NCI-H82 treated with DMSO at 0.1 percent for 48 hours (cell line): ENCODE results near the gene GSG1L2.

Experiments used
- DNase-seq: peaks from one replicate; lab custom pipeline; 2025; ENCODE audit not compliant: unreplicated experiment; lab: John Stamatoyannopoulos, UW

GSG1L2 gene

DNA sequence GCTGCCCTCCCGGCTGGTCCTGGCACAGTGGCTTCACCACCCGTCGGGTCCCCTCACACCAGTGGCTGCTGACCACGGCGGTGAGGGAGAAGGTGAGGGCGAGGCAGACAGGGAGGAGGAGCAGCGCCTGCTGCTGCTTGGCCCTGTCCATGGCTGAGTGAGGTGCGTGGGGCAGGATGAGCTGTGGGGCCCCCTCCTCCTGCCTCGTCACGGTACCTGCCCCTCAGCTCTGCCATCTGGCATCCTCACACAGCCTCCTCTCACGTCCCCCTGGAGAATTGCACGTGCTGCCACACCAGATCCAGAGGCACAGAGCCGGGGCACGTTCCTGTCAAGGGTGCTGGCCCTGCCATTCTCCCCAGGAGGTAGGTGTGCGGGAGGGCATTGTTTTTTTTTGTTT lies at the start of gene GSG1L2:
TSS of gene GSG1L2 (minus strand) at position 159 of the 400 bp plus-strand sequence. CDS start at position 151, 8 bp downstream.
- peak; percentile 42 for DNase-seq

DNA sequence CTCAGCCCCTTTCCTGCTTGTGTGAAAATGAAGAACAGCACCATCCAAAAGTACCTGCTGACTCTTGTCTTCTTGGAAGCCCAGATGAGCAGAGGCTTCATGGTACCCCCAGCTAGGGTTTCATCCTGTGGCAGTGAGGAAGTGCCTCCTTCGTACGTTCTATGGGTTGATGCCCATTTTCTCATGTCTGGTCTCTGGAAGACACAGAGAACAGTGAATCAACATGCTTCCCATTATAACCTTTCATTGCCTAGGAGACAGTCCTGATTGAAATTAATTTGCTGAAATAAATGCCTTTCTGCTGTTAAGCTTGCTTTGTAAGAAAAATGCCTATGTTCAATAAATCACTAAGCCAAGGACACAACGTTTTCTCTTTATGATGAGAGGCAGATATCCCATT lies 46.7 kb upstream of the GSG1L2 start:
- DNase-seq: no peak

DNA sequence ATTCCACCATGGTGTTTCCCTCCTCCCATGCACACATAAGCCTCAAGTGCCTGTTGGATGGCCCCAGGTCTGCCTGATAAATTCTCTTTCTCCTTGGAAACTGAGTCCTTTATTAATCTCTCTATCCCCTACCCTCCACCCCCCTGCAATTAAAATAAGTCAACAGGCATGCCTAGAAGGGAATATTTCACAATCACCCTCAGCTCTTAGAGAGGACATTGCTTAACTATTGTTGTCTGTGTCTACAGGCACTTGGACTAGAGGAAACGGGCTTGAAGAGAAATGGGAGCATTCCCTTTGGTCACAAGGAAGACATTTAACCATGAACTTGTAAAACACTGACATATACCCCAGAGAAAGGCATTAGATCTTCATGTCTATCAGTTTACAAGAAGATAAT lies 43.7 kb upstream of the GSG1L2 start:
- DNase-seq: no peak

DNA sequence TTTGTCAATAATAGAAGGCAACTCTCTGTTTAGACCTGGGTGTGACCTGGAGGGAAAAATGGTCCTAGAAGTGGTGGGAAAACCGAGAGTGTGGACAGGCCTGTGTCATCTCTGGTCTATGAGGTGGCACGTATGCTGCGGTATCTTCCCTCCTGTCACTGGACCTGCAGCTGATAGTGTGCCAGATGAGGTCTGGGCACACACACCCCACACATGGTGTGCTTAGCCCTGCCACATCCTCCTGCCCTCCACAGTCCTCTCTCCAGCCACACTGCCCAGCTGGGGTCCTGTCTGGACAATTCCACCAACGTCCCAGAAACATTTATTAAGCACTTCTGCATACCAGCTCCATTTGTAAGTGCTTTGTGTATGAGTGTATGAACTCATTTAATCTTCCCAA lies 41.1 kb upstream of the GSG1L2 start:
- no peak for DNase-seq

DNA sequence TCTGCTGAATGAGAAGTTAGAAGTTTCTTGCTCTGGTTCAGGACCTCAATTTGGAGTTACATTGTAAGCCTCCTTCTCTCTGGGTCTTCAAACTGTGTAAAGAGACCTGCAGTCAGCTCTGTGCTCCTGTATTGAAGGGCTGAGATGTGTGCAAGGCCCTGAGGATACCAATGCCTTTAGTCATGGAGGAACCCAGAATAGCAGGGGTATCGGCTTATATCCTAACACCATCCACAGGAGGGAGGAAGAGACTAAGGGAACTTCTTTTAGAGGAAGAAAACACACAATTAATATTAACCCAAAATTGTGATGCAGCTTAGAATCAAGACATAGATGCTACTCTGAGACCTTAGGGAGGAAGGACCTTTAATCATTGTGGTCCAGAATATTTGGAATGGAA lies 40.3 kb upstream of the GSG1L2 start:
- DNase-seq: no peak

DNA sequence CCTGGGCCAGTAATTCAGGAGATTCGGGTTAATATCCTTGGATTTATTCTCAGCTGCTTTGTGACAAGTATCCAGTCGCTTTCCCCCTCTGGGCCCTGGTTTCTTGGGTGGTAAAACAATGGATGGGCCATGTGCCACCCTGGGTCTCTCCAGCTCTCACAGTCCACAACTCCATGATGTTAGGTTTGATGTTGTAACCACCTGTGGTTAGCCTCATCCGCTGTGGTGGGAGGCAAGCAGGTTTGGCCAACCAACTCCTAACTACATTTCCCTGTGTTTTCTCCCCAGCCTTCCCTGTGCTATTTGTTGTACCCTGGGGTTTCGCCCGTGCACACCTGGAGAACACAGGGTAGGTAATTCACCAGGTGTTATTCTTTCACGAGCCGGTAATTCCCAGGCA lies 39.0 kb upstream of the GSG1L2 start:
- no peak for DNase-seq

DNA sequence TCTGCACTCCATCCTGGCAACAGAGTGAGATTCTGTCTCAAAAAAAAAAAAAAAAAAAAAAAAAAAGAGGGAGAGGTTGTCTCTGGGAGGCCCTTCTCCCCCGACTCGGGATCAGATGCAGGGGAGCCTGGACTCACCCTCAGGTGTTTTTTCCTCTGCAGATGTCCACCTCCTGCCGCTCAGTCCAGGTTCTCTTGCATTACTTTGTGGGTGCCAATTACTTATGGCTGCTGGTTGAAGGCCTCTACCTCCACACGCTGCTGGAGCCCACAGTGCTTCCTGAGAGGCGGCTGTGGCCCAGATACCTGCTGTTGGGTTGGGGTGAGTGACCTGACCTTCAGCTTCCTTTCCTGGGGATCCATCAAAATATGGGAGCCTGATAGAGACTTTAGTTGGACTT lies 37.9 kb upstream of the GSG1L2 start:
- DNase-seq: no peak

DNA sequence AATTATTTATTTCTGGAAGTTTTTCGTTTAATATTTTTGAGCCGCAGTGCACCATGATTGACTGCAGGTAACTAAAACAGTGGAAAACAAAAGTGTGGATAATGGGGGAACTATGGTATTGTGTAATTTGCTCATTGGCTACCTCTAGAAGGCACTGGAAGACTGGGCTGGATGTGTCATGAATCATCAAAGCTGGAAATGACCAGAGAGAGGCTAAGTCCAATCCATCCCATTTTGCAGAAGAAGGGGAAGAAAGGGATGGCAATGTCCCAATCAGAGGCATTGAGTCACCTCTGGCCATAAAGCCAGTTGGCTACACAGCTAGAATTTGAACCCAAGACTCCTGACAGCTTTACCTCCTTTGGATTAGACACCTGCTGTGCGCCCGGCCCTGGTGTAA lies 33.2 kb upstream of the GSG1L2 start:
- DNase-seq: no peak

DNA sequence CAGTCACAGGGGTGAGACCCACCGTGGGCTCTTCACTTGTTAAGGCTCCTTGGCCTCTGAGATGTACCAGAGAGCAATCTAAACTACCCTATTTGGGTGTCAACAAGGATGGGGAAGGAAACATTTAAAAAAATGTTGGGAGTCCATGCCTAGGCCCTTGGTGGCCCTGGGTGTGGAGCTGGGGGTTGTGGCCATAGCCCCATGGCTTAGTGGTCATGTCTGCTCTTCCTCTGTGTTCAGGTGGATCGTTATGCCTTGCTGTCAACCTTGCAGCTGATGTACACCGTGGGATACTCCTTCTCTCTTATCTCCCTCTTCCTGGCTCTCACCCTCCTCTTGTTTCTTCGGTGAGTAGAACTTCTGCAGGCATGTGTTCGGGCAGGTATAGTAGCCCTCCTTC lies 32.4 kb upstream of the GSG1L2 start:
- DNase-seq: no peak

DNA sequence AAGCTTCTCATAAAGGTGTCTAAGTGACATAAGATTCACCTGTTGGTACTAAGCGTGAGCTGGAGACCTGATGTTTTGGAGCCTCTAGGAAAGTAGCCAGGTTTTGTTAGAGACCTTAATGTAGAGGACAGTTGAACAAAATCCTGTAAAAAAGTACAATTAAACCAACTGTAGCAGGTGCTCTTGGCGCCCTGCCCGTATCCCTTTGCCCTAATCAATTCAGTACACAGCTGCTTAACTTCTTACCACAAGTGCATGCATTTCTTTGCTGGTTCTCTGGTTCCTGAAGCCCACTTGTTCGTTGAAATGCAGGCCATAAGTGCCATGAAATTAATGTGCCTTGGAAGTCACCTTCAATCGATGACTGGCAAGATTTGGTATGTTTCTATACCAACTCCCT lies 28.3 kb upstream of the GSG1L2 start:
- no peak for DNase-seq

DNA sequence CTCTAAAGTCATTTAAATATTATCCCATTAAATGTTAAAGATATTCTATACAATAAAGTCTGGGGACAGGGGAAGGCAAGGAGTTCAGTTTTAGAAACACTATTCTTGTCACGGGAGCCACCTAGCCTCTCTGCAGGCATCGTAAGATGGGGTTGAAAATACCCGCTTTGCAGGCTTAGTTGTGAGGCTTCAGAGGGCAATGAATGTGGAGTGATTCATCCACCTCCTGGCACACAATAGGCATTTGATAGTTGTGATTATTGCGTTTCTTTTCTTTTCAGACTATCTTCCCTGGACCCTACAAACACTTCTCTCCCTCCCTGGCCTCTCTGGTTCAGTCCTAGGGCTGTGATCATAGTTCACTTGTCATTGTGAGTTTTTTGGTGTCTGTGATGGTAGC lies 23.4 kb upstream of the GSG1L2 start:
- no peak for DNase-seq

DNA sequence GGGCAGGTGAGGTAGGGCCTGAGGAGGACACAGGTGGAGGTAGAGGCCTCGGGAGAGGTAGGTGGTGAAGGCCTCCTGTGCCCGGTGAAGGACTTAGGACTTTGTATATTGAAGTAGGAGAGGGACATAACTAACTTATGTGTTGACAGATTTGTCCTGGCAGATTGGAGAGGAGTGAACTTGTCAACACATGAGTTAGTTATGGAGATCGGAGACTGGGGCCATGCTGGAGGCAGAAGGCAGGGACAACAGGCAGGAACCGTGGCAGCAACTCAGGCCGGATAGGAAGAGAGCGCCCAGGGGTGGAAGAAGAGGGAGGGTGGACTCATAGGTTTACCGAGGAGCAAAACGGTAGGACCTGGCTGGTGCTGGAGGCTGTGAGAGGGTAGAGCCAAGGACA lies 22.3 kb upstream of the GSG1L2 start:
- no peak for DNase-seq

DNA sequence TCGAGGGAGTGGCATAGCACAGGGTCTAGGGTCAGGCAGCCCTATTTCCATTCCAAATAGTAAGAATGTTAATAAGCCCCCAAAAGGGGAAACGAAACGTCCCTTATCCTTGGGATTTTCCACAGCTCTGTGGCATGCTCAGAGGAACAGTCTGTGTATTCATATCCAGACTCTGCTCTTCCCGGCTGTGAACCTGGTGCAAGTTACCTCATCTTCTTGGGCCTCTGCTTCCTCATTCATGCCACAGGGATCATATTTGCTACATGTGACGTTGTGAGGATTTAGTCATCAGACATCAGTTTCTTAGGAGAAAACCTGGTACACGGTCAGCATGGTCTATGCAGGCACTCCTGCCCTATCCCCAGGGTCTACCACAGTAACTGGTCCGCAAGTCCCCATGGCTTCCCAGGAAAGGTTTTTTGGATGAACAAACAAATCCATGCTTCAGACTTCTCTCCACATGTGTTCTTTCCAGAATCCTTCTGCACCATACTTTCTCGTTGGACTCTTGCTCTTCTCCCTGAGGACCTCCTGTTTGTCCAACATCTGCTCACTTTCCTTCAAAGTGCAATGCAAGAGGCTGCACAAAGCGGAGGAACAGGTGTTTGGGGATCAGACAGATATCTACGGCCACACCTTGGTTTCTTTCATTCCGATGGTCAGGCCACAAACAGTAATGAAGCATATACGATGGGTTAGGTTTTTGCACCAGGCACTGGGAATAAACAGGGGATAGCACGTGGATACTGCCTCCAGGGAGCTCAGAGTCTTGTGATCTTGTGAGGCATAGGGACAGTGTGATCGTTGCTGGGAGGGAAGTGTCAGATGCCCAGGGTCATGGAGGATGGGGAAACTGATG lies 21.5 kb upstream of the GSG1L2 start:
- DNase-seq: no peak

DNA sequence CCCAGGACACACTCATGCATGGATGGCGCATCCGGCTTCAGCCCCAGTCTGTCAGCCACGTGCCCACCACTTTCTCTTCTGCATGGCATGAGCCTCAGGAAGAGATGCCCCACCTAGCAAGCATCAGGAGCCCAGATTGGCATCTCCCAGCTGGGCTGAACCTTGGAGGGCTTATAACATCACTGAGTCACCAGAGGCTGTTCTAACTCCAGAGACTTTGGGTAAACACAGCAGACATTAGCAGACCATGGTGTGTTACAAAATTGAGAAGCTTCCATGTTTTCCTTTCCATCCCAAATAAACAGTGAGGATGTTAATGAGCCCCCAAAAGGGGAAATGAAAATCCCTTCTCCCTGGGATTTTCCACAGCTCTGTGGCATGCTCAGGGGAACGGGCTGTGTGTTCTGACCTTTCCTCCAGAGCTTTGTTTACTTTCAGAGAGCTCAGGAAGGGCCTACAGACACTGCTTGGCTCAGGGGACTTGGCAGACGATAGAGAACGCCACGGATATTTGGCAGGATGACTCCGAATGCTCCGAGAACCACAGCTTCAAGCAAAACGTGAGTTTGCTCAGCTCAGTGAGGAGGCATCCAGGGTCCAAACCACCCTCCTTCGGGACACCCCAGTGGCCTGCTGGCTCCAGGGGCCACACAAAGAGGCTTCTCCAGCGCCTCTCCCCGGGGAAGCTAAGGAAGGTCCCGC lies 20.3 kb upstream of the GSG1L2 start:
- DNase-seq: no peak

DNA sequence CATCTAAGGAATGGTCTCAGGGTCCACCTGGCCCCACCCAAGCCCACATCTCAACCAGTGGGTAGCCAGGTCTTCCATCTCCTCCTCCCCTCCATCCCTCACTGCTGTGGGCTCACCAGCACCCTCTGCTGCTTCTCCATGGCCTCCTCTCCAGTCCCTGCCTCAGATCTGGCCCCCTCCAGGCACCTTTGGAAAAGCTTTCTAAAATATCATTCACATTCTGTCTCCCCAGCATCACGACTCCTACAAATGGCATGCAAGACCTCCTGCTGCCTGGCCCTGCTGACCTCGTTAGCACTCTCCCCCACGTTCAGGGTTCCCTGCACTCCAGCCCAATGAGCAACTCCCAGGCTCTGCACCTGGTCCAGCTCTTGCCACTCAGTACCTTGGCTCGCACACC lies 17.6 kb upstream of the GSG1L2 start:
- DNase-seq: no peak

DNA sequence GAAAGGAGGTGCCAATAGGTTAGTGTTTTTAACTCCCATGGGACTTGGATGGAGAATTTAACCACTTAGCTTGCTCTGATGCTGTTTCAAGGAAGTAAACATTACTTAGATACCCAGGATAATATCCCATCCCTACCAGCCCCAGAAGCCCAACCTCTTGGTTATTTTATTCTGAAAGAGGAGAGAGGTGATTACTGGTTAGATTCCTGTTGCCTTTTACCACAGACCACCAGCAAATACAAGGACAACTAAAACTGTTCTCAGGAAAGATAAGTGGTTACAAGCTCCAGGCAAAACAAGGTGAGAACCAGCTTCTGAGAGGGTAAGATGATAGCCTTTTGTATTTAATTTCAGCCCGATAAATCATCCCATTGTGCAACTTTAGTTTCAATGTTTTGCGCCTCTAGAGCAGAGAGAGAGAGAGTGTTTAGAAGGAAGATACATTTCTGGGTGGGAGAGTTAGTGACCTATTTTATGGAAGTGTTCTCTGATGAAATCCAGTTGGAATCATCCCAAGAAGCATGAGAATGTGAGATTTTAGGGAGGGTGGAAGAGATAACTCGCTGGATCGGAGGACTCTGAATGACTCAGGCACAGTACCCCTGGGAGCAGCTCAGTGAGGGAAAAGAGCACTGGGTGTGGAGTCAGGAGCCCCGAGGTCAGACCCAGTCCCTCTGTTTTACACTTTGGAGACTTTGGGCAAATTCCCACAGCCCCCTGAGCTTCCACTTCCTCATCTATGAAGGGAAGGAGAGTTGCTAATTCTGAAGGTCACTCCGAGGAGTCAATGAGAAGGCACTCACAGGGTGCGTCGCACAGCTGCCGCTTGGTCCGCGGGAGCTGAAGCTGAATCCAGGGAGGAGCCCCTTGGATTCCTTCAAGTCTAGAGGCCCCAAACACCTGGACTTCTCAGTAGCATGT lies 15.9 kb upstream of the GSG1L2 start:
- DNase-seq: no peak

DNA sequence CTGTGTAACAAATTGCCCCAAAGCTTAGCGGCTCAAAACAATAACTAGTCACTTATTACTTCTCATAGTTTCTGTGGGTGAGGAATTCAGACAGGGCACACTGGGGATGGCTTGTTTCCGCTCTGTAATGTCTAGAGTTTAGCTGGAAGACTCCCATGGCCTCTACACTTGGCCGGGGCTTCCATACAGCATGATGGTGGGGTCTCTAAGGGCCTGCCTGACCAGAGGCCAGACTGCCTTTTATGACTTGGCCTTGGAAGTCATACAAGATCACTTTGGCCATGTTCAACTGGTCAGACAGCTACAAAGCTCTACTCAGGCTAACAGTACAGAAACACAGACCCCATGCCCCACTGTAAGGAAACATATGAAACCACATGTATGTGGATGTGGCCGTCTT lies 12.0 kb upstream of the GSG1L2 start:
- no peak for DNase-seq

DNA sequence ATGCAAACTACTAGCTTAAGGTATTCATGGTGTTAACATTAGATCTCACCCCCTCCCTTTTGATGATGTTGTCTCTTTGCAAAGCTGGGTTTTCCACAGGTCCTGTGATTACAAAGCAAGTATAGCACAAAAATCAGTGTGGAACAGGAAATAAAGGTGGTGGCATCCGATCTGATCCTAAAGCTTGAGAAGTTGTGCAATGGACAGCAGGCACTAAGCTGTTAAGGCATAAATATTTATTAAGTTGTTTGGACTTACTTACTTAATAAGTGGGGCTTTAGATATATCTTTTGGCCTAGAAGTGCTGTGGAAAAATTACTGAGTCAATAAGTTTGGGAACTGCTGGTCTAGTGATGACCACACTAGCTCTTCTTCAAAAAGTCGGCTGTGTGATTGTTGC lies 8.8 kb upstream of the GSG1L2 start:
- DNase-seq: no peak

DNA sequence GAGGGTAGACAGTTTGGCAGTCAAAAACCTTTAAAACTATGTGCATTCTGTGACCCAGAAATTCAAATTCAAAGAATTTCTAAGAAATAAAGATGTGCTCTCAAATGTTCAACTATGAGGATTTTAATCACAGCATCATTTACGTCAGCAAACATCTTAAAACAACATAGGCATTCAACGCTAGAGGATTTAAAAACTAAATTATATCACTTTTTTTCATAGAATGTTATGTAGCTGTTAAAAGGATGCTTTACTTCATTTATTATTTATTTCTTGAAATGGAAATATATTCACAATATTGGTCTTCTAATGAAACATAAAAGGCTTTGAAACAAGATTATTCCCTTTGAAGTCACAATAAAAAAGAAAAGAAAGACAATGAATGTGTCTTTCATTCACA lies 7.5 kb upstream of the GSG1L2 start:
- no peak for DNase-seq

DNA sequence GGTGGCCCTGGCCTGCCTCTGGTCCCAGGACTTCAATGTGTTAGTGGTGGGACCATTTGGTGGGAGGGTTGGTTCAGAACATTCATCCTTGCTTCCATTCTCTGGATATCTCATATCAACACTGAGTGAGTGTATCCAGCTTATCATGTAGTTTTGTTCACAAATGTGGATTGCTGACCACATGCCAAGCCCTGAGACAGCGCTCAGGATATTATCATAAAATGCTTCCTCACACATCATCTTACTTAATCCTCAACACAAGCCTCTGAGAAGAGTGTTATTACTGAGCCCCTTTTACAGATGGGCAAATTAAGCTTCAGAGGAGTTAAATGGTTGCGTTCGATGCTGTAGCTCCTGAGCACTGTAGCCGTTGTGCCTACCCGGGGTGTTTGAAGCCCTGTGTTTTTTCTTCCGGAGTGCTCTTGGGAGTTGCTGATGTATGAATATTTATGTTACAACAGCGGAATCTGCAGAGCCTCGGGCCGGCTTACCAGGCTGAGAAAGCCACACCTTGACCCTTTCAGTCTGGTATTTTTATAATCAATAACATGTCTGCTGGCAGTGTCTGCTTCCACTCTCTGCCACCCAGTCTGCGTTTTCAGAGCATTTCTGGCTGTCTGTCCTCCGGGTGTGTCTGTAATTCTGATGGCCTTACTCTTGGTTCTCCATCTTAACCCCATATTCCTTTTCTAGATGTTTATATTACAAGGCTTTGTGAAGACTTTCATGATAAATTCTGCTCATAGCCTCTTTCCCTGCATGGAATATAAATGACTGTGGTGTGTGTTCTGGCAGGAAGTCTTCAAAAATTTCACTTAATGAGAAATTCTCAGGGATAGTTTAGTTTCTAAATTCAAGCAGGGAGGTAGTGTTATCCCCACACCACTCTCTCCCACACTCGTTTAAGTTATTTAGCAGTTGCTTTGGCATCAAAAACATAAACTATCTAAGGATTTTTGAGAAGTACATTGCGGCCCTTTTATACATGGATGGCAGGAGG lies 6.7 kb upstream of the GSG1L2 start:
- no peak for DNase-seq
